Stomach (tissue), 4 donors: ENCODE results near the gene ANXA8.

Source experiments
- POLR2AphosphoS5 ChIP-seq, 3 donors: sonication (generic); formaldehyde crosslinking; IDR thresholded peaks; one replicate each; pipeline ENCODE4 v1.6.1; 2016; ENCODE audit warnings: antibody characterized with exemption in 3 of 3
- TF ChIP-seq, protein P1 (sequence below), 7 experiments: fragments of 450-650 bp in 4 of 7; fragments of 200-600 bp in 3 of 7; sonication (generic) in 3 of 7; IDR thresholded peaks; one replicate each; pipeline ENCODE4 v1.5.1; 2016 to 2019; ENCODE audit warnings: antibody characterized with exemption in 7 of 7, control low read depth in 2 of 7, mild to moderate bottlenecking in 1 of 7

DNA sequence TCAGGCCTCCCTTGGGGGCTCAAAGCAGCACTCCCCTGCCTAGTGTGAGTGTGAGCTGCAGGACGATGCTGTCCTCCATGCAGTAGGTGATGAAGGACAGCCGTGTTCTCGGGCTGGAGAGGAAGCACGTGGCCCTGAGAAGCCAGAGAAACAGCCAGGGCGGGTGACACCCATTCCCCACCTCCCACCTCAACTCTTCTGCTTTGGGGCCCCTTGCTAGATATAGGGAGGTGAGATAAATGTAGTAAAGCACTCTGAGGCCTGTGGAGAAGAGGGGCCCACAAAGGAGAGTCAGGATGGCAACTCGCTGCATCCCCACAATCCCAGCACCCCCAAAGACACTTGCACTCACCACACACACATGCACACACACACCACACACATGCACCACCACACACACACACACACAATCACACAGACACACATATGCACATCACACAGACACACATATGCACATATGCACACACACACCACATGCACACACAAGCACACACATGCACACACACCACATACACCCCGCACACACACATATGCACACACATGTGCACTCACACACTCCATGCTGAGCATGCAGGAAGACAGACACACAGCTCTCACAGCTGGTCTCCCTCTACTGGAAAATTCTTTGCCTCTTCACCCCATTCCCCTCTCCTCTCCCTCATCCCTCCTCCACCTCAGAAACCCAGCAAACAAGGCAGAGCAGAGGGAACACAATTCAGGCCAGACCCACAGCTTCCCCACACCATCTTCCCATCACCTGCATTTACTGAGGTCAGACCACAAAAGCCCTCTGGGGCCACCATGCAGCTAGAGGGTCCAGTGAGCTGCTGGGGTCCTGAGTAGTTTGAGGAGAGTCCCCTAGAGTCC lies 30.5 kb downstream of the ANXA8 start:
- TF ChIP-seq, protein P1, sequence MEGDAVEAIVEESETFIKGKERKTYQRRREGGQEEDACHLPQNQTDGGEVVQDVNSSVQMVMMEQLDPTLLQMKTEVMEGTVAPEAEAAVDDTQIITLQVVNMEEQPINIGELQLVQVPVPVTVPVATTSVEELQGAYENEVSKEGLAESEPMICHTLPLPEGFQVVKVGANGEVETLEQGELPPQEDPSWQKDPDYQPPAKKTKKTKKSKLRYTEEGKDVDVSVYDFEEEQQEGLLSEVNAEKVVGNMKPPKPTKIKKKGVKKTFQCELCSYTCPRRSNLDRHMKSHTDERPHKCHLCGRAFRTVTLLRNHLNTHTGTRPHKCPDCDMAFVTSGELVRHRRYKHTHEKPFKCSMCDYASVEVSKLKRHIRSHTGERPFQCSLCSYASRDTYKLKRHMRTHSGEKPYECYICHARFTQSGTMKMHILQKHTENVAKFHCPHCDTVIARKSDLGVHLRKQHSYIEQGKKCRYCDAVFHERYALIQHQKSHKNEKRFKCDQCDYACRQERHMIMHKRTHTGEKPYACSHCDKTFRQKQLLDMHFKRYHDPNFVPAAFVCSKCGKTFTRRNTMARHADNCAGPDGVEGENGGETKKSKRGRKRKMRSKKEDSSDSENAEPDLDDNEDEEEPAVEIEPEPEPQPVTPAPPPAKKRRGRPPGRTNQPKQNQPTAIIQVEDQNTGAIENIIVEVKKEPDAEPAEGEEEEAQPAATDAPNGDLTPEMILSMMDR (IDR thresholded peaks at IDR 0.05), result no peak
- no peak for TF ChIP-seq POLR2AphosphoS5 (IDR thresholded peaks at IDR 0.05)
